ENCODE data around the gene FXYD6.

Gene FXYD6

GRCh38 chr11:117900121-117900648 lies 23.7 kb upstream of the FXYD6 start:
- no peaks in the 10 kb centered on the region for H3K9me3 ChIP-seq (ENCODE audit: low read length)
- no peaks in the 10 kb centered on the region for H3K27me3 ChIP-seq (ENCODE audit: control insufficient read depth in 1 of 2, insufficient read depth in 2 of 2, low read length in 2 of 2)
- H3K36me3 ChIP-seq (ENCODE audit: insufficient read depth, low read length), result no peaks in the 10 kb centered on the region
- no peak overlapping the region for H3K4me3 ChIP-seq (ENCODE audit: low read depth in 1 of 2, low read length in 2 of 2)
- no peaks in the 10 kb centered on the region for H3K4me1 ChIP-seq (ENCODE audit: insufficient read depth, low read length)
- H3K9ac ChIP-seq (ENCODE audit: low read length), result no peak overlapping the region
- H3K27ac ChIP-seq (ENCODE audit: low read depth, low read length), result no peak overlapping the region

DNA sequence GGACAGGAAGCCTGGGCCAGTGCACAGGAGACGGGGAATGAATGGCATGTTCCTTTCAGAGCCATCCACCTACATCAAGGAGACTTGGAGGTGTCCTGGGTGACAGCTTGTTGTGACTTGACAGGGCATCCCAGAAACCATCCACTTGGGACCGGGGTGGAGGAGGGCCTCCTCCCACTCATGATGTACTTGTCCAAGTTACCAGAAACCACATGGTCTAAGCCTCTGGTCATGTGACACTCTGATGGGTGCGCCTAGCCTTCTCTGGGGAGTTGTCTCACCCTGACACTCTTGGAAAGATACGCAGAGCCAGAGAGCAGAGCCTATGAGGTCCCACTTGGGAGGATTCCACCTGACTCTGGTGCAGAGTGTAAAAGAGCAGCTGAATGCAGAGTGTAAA lies 21.6 kb upstream of the FXYD6 start:
- H3K27me3 ChIP-seq (ENCODE audit: control insufficient read depth in 1 of 2, insufficient read depth in 2 of 2, low read length in 2 of 2), result no peaks in the 10 kb centered on the region
- no peaks in the 10 kb centered on the region for H3K9me3 ChIP-seq (ENCODE audit: low read length)
- H3K36me3 ChIP-seq (ENCODE audit: insufficient read depth, low read length), result no peaks in the 10 kb centered on the region
- H3K4me3 ChIP-seq (ENCODE audit: low read depth in 1 of 2, low read length in 2 of 2), result no peak overlapping the region
- no peak overlapping the region for H3K9ac ChIP-seq (ENCODE audit: low read length)
- H3K27ac ChIP-seq (ENCODE audit: low read depth, low read length), result no peak overlapping the region
- H3K4me1 ChIP-seq (ENCODE audit: insufficient read depth, low read length), result no peaks in the 10 kb centered on the region

GRCh38 chr11:117892651-117893050 lies 16.2 kb upstream of the FXYD6 start:
- H3K36me3 ChIP-seq (ENCODE audit: insufficient read depth, low read length), result no peaks in the 10 kb centered on the region
- no peaks in the 10 kb centered on the region for H3K27me3 ChIP-seq (ENCODE audit: control insufficient read depth in 1 of 2, insufficient read depth in 2 of 2, low read length in 2 of 2)
- H3K4me3 ChIP-seq (ENCODE audit: low read depth in 1 of 2, low read length in 2 of 2), result no peak overlapping the region
- H3K9ac ChIP-seq (ENCODE audit: low read length), result no peak overlapping the region
- no peak overlapping the region for H3K27ac ChIP-seq (ENCODE audit: low read depth, low read length)
- no peaks in the 10 kb centered on the region for H3K9me3 ChIP-seq (ENCODE audit: low read length)
- peaks cover 12% of the 10 kb centered on the region for H3K4me1 ChIP-seq (ENCODE audit: insufficient read depth, low read length)

GRCh38 chr11:117891362-117891761 lies 14.9 kb upstream of the FXYD6 start:
- no peaks in the 10 kb centered on the region for H3K36me3 ChIP-seq (ENCODE audit: insufficient read depth, low read length)
- H3K27me3 ChIP-seq (ENCODE audit: control insufficient read depth in 1 of 2, insufficient read depth in 2 of 2, low read length in 2 of 2), result no peaks in the 10 kb centered on the region
- H3K9me3 ChIP-seq (ENCODE audit: low read length), result no peaks in the 10 kb centered on the region
- H3K4me1 ChIP-seq (ENCODE audit: insufficient read depth, low read length), result peaks cover 25% of the 10 kb centered on the region
- H3K27ac ChIP-seq (ENCODE audit: low read depth, low read length), result no peak overlapping the region
- no peak overlapping the region for H3K9ac ChIP-seq (ENCODE audit: low read length)
- no peak overlapping the region for H3K4me3 ChIP-seq (ENCODE audit: low read depth in 1 of 2, low read length in 2 of 2)

GRCh38 chr11:117888139-117888566 lies 11.7 kb upstream of the FXYD6 start:
- Histone ChIP-seq H3K4me1 (ENCODE audit: insufficient read depth, low read length) (peaks cover 54% of the 10 kb centered on the region), H3K27me3 (ENCODE audit: control insufficient read depth in 1 of 2, insufficient read depth in 2 of 2, low read length in 2 of 2) (no peaks in the 10 kb centered on the region), H3K9ac (ENCODE audit: low read length) (no peak overlapping the region), H3K9me3 (ENCODE audit: low read length) (no peaks in the 10 kb centered on the region), H3K4me3 (ENCODE audit: low read depth in 1 of 2, low read length in 2 of 2) (no peak overlapping the region), H3K27ac (ENCODE audit: low read depth, low read length) (peak overlapping the region; percentile 54), H3K36me3 (ENCODE audit: insufficient read depth, low read length) (no peaks in the 10 kb centered on the region)

DNA sequence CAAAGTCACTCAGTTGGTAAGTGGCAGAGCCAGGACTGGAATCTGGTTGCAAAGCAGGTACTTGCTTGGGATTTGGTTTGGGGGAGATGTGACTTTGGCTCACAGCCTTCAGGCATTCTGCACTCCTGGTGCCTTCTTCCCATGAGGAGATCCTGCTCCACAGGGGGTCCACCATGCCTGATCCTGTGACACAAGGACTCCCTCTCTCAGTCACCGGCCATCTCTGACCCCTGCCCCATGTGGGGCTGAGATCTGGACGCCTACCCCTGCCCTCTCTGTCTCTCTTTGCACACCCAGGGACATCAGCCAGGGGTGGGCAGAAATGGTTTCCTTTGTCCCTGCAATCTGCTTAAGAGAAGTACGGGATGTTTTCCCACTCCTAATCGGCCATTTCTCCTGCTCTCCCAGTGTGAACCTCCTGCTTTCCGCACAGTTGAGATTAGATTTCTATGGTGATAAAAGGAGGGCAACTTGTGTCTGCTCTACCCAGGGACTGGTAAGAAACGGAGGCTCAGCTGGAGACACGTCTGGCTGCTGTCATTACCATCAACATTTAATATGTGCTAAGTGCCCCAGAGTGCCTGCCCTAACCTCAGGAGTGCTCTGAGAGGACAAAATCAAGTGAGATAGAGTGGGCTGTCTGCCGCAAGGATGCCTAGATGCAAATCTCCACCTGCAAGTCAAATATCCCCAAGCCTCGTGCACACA lies 11.1 kb upstream of the FXYD6 start:
- H3K9ac ChIP-seq (ENCODE audit: low read length), result no peak overlapping the region

DNA sequence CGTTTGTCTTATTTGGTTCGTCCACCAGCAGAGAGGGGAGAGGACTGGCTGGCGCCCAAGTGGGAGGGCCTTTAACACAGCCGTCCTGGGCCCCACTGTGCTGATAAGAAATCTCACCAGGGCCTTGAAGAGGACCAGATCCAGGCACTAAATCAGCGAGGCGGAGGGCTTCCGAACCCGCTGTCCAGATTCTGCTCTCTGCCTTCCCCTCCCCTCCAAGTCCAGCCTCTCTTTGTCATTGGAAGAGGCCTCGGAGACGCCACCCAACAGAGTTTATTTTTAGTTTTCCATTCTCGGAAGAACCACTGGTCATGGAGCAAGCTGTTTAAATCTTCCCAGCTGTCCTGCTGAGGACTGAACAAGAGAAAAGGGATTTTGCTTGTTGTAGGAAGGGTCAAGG lies 9.3 kb upstream of the FXYD6 start:
- Histone ChIP-seq H3K4me3 (ENCODE audit: low read depth in 1 of 2, low read length in 2 of 2) (peak overlapping the region; percentile 12 to 41), H3K36me3 (ENCODE audit: insufficient read depth, low read length) (no peaks in the 10 kb centered on the region), H3K9me3 (ENCODE audit: low read length) (no peaks in the 10 kb centered on the region), H3K9ac (ENCODE audit: low read length) (peak overlapping the region; percentile 36), H3K27ac (ENCODE audit: low read depth, low read length) (peak overlapping the region; percentile 94), H3K27me3 (ENCODE audit: control insufficient read depth in 1 of 2, insufficient read depth in 2 of 2, low read length in 2 of 2) (no peaks in the 10 kb centered on the region), H3K4me1 (ENCODE audit: insufficient read depth, low read length) (peaks cover 78% of the 10 kb centered on the region)

More for the DNA sequence above, 11.1 kb upstream of the FXYD6 start:
- no peaks in the 10 kb centered on the region for H3K27me3 ChIP-seq (ENCODE audit: control insufficient read depth in 1 of 2, insufficient read depth in 2 of 2, low read length in 2 of 2)
- H3K27ac ChIP-seq (ENCODE audit: low read depth, low read length), result peak overlapping the region; percentile 54
- no peaks in the 10 kb centered on the region for H3K36me3 ChIP-seq (ENCODE audit: insufficient read depth, low read length)
- no peak overlapping the region for H3K4me3 ChIP-seq (ENCODE audit: low read depth in 1 of 2, low read length in 2 of 2)
- H3K4me1 ChIP-seq (ENCODE audit: insufficient read depth, low read length), result peaks cover 60% of the 10 kb centered on the region
- no peaks in the 10 kb centered on the region for H3K9me3 ChIP-seq (ENCODE audit: low read length)

- Histone ChIP-seq H3K9me3 (ENCODE audit: low read length) (no peaks in the 10 kb centered on the region), H3K27ac (ENCODE audit: low read depth, low read length) (peak overlapping the region; percentile 94), H3K4me1 (ENCODE audit: insufficient read depth, low read length) (peaks cover 84% of the 10 kb centered on the region)
These were observed 8.5 kb upstream of the FXYD6 start for GRCh38 chr11:117884994-117885393.

GRCh38 chr11:117883063-117883462 lies 6.6 kb upstream of the FXYD6 start:
- Histone ChIP-seq H3K4me1 (ENCODE audit: insufficient read depth, low read length) (peaks cover 81% of the 10 kb centered on the region), H3K27ac (ENCODE audit: low read depth, low read length) (peak overlapping the region; percentile 94), H3K9ac (ENCODE audit: low read length) (no peak overlapping the region), H3K27me3 (ENCODE audit: control insufficient read depth in 1 of 2, insufficient read depth in 2 of 2, low read length in 2 of 2) (no peaks in the 10 kb centered on the region), H3K36me3 (ENCODE audit: insufficient read depth, low read length) (no peaks in the 10 kb centered on the region), H3K9me3 (ENCODE audit: low read length) (no peaks in the 10 kb centered on the region), H3K4me3 (ENCODE audit: low read depth in 1 of 2, low read length in 2 of 2) (peak overlapping the region in 1 of 2 donors; percentile 7)

More at GRCh38 chr11:117884994-117885393, 8.5 kb upstream of the FXYD6 start:
- Histone ChIP-seq H3K9ac (ENCODE audit: low read length) (peak overlapping the region; percentile 18), H3K36me3 (ENCODE audit: insufficient read depth, low read length) (no peaks in the 10 kb centered on the region), H3K4me3 (ENCODE audit: low read depth in 1 of 2, low read length in 2 of 2) (peak overlapping the region in 1 of 2 donors; percentile 32), H3K27me3 (ENCODE audit: control insufficient read depth in 1 of 2, insufficient read depth in 2 of 2, low read length in 2 of 2) (no peaks in the 10 kb centered on the region)

GRCh38 chr11:117882311-117882905 lies 6.0 kb upstream of the FXYD6 start:
- peak overlapping the region; percentile 94 for H3K27ac ChIP-seq (ENCODE audit: low read depth, low read length)
- H3K27me3 ChIP-seq (ENCODE audit: control insufficient read depth in 1 of 2, insufficient read depth in 2 of 2, low read length in 2 of 2), result no peaks in the 10 kb centered on the region
- H3K9me3 ChIP-seq (ENCODE audit: low read length), result no peaks in the 10 kb centered on the region
- H3K4me1 ChIP-seq (ENCODE audit: insufficient read depth, low read length), result peaks cover 81% of the 10 kb centered on the region
- peak overlapping the region in 1 of 2 donors; percentile 7 for H3K4me3 ChIP-seq (ENCODE audit: low read depth in 1 of 2, low read length in 2 of 2)
- no peak overlapping the region for H3K9ac ChIP-seq (ENCODE audit: low read length)
- no peaks in the 10 kb centered on the region for H3K36me3 ChIP-seq (ENCODE audit: insufficient read depth, low read length)

GRCh38 chr11:117881217-117881616 lies 4.8 kb upstream of the FXYD6 start:
- Histone ChIP-seq H3K36me3 (ENCODE audit: insufficient read depth, low read length) (no peaks in the 10 kb centered on the region), H3K4me1 (ENCODE audit: insufficient read depth, low read length) (peaks cover 75% of the 10 kb centered on the region), H3K27me3 (ENCODE audit: control insufficient read depth in 1 of 2, insufficient read depth in 2 of 2, low read length in 2 of 2) (no peaks in the 10 kb centered on the region), H3K9ac (ENCODE audit: low read length) (no peak overlapping the region), H3K9me3 (ENCODE audit: low read length) (no peaks in the 10 kb centered on the region), H3K27ac (ENCODE audit: low read depth, low read length) (peak overlapping the region; percentile 94), H3K4me3 (ENCODE audit: low read depth in 1 of 2, low read length in 2 of 2) (no peak overlapping the region)

All from muscle layer of colon (tissue), 2 donors.